NCI-H128 (cell line): Measurements from ENCODE around the gene JUND.

Source experiments
- DNase-seq: peaks from one replicate; lab custom pipeline; 2025; ENCODE audit not compliant: unreplicated experiment; lab: John Stamatoyannopoulos, UW

JUND gene

DNA sequence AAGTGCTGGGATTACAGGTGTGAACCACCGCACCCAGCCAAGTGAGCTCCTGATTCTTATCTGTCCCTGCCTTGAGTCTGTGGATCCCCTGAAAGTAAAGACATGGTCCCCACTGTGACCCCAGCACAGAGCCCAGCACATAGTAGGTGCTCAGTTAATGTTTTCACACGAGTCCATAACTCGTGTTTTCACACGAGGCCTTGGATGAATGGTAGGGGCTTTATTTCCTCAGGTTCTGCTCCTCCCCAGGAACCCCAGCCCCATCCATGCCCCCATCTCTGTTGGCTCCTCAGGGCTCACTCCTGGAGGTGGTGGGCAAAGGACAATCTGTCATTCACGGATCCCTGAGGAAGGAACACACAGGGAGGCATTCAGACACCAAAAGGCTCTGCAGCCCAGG is 31.6 kb downstream of the JUND start:
- no peak for DNase-seq

DNA sequence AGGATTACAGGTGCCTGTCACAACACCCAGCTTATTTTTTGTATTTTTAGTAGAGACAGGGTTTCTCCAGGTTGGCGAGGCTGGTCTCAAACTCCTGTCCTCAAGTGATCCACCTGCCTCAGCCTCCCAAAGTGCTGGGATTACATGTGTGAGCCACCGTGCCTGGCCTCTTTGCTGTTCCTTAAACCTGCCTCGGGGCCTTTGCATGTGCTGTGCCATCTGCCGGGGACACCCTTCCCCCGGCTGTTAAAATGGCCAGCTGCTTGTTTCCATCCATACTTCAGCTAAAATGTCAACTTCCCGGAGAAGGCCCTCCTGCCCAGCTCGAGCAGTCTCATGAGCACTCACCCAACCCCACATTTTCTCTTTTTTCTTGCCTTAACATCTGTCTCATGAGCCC is 36.1 kb downstream of the JUND start:
- no peak for DNase-seq

DNA sequence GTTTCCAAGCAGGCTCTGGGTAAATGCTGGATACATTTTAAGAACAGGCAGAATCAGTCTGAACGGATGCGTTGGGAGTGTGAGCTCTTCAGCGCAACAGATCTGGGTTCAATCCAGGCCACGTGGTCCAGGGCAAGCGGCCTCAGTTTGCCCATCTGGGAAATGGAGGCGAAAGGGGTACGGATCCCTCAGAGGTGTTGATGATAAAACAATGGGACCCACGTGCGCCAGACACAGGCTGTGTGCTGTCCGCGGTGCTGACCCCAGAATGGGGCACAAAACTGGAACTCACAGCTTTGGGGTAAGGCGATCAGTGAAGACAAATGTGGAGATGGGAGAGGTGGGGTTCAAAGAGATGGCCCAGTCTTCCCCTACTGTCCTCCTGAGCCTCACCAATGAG is 42.1 kb downstream of the JUND start:
- DNase-seq: no peak

DNA sequence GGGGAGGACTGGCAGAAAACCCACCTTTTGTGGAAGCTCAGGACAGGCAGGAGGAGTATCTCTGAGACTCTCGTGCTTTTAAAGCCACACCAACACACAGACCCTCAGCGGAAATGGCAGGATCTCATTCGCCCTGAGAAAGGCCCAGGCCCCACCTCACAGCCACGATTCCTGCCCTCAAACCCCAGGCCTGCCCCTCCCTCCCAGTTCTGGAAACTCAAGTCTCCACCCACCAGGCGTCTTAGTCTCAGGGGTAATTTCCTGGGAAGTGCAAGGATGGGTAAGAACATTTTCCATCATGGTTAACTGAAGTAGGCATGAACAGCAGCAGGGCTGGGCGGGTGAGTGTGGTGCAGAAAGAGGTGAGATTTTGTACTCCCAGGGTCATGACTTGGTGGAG is 47.2 kb downstream of the JUND start:
- no peak for DNase-seq

DNA sequence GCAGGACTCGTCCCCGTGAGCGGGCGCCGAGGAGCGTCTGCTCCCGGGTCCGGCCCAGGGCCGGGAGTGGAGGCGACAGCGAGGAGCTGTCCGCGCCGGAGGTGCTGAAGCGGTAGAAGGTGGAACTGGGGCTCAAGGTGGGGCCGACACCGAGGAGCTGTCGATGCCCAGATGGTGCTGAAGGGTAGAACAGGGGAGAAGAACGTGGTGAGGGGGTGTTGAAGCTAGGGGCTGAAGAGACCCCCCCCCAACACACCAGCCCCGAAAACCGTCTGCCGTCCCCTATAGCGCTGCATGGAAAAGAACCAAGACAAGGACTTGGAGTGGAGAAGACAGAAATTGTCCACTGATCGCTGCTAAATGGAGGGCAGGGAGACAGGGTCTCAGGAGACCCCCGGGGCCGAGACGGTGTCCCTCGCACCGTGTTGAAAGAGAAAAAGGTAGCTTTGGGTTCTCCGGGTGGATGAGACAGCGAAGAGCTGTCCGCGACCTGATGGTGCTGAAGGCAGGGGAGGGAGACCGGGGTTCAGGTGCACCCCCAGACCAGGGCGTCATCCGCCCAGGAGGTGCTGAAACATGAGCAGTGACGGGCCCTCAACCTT is 48.1 kb downstream of the JUND start:
- DNase-seq: no peak

DNA sequence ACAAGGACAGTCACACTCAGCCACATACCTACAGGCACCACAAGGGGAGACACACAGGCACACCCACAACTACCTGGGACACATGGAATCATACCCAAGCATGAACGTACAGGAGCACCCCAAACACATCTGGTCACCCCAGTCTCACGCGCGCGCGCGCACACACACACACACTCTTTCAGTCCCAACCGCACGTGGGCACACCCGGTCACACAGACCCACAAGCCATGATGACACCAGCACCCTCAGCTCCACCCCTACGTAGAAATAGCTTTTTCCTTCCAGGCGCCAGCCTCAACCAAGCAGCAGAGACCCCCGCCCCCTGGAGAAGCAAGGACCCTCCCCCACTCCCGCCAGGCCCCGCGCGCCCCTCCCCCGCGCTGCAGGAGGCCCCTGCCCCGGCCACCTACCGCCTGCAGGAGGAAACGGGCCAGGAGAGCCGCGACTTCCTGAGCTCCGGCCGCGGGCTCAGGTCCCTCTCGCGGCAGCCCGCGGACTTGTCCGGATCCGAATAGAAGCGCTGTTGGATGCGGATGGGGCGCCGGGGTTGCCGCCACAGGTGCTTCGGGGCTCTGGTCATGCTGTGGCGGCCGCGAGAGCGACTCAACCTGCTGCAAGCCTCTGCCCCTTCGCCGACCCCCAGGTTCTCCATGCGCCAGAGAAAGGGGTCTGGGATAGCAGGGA is 48.7 kb downstream of the JUND start:
- no peak for DNase-seq

DNA sequence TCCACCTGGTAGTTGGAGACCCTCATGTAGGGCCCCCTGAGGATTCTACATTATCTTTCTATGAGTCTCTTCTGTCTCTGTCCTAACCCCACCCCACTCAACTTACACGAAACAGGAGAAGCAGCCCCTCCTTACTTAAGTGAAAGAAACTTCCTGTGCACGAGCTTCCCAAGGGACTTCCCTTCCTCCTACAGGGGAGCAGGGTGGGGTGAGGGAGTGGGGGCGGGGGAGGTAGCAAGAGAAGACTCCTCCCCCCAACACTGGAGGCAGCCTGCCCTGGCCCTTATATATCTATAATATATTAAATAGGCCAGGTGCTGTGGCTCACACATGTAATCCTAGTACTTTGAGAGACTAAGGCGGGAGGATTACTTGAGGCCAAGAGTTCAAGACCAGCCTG is 49.6 kb downstream of the JUND start:
- DNase-seq: no peak

DNA sequence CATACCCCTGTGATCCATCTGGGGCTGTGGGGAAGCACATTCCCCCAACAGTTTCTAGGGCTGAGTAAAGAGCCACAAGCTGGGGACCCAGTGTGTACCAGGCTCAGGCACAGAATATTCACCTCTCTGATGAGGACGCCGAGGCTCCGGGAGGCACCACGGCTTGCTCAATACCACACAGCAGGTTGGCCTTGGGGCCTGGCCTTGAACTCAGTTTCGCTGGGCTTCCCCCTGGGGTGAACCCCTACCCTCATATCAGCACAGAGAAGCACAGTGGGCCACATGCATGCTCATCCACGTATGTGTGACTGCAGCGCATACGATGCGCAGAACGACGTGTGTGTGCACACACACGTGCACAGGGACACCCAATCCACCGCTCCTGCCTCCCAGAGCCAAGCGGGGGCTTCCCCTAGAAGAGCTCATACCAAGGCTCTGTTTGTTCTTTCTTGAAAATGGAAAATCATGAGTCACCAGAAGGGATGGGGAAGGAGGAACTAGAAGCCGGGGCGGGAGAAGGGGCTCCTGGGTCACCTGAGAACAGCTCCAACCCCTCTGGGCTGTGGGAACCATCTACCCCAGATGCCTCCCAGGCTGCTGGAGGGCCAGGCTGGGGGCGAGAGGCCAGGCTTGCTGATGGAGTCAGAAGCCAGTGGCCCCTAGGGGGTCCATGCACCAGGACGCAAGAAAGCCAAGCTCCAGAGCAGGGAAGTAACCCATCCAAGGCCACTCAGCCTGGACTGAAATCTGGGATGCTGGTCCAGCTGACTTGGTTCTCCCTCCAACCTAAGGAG is 50.3 kb downstream of the JUND start:
- DNase-seq: no peak

DNA sequence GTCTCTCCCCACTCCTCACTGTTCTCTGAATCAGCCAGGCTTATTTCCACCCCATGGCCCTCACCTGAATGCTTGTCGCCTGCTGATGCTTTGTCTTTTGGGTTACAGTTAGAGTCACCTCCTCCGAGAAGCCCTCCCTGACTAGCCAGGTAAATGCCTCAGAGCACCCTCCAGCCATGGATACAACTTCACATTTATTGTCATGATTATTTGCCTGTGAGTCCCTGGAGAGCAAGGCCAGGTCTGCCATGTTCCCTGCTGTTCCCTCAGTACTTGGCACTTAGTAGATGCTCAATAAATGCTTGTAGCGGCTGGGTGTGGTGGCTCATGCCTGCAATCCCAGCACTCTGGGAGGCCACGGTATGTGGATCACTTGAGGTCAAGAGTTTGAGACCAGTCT is 51.5 kb downstream of the JUND start:
- DNase-seq: no peak
